Measurements from ENCODE around the gene LGALS12.

DNA sequence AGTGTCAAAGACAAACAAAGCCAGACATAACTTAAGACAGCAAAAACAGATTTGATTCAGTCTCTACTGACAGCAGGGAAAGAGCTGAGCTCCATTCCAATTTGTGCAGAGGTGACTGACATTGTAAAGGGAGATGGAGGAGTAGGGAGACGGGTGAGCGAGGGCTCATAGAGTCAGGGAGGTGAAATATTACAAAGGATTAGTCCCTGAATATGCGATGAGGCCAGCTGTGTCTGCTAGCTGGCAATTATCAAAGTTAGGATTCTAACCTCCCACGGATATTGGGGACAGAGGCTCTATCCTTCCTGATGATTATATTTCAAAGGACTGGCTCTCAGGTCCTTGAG lies 49.0 kb downstream of the LGALS12 start:
- TF ChIP-seq POLR2A (IDR thresholded peaks at IDR 0.05; ENCODE audit: low read length), result no peak
- no peak for TF ChIP-seq KDM5A (IDR thresholded peaks at IDR 0.05)
- TF ChIP-seq, protein P1, sequence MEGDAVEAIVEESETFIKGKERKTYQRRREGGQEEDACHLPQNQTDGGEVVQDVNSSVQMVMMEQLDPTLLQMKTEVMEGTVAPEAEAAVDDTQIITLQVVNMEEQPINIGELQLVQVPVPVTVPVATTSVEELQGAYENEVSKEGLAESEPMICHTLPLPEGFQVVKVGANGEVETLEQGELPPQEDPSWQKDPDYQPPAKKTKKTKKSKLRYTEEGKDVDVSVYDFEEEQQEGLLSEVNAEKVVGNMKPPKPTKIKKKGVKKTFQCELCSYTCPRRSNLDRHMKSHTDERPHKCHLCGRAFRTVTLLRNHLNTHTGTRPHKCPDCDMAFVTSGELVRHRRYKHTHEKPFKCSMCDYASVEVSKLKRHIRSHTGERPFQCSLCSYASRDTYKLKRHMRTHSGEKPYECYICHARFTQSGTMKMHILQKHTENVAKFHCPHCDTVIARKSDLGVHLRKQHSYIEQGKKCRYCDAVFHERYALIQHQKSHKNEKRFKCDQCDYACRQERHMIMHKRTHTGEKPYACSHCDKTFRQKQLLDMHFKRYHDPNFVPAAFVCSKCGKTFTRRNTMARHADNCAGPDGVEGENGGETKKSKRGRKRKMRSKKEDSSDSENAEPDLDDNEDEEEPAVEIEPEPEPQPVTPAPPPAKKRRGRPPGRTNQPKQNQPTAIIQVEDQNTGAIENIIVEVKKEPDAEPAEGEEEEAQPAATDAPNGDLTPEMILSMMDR (IDR thresholded peaks at IDR 0.05), result no peak
- no peak for TF ChIP-seq CEBPB (IDR thresholded peaks at IDR 0.05)
- TF ChIP-seq EP300 (IDR thresholded peaks at IDR 0.05), result no peak
- TF ChIP-seq SREBF2 (IDR thresholded peaks at IDR 0.05), result no peak
- TF ChIP-seq KDM1A (IDR thresholded peaks at IDR 0.05; ENCODE audit: low read depth), result no peak
- TF ChIP-seq CHD2 (IDR thresholded peaks at IDR 0.05; ENCODE audit: low read length, partially characterized antibody), result no peak
- no peak for TF ChIP-seq TP53 (CRISPR knock-in tag; IDR thresholded peaks at IDR 0.05)
